ENCODE results near the gene BCAT1.

The BCAT1 gene, protein sequence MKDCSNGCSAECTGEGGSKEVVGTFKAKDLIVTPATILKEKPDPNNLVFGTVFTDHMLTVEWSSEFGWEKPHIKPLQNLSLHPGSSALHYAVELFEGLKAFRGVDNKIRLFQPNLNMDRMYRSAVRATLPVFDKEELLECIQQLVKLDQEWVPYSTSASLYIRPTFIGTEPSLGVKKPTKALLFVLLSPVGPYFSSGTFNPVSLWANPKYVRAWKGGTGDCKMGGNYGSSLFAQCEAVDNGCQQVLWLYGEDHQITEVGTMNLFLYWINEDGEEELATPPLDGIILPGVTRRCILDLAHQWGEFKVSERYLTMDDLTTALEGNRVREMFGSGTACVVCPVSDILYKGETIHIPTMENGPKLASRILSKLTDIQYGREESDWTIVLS

GRCh38 chr12:24948757-24949722, at the start of gene BCAT1:
BCAT1 (minus strand) TSS chr12:24949101; CDS start chr12:24948932, 169 bp downstream.
- Mint-ChIP-seq H3K4me1 (peaks cover 43% of the 10 kb centered on the region), H3K36me3 (ENCODE audit: low read depth) (peaks cover 9% of the 10 kb centered on the region), H3K27me3 (ENCODE audit: low read depth) (peaks cover under 1% of the 10 kb centered on the region), H3K4me3 (peak within 1 kb of the TSS; percentile 85 to 97 (median 94)), H3K27ac (peak within 1 kb of the TSS; percentile 90 to 94 (median 91)), H3K9me3 (no peaks in the 10 kb centered on the region)
- TF ChIP-seq CTCF (IDR thresholded peaks at IDR 0.05; ENCODE audit: unreplicated experiment in 3 of 3), result peak in 2 of 3 experiments; percentile 12 to 15

- no peaks in the 10 kb centered on the region for H3K36me3 Mint-ChIP-seq (ENCODE audit: low read depth)
- H3K4me3 Mint-ChIP-seq, result peak overlapping the region in 1 of 3 experiments; percentile 13
- peaks cover 25% of the 10 kb centered on the region for H3K4me1 Mint-ChIP-seq
- peaks cover 4% of the 10 kb centered on the region for H3K27me3 Mint-ChIP-seq (ENCODE audit: low read depth)
- H3K27ac Mint-ChIP-seq, result peak overlapping the region; percentile 42 to 93 (median 82)
- TF ChIP-seq CTCF (IDR thresholded peaks at IDR 0.05; ENCODE audit: unreplicated experiment in 3 of 3), result no peak
- no peaks in the 10 kb centered on the region for H3K9me3 Mint-ChIP-seq
Measured at GRCh38 chr12:24997970-24998582, 49.2 kb upstream of the BCAT1 start.

DNA sequence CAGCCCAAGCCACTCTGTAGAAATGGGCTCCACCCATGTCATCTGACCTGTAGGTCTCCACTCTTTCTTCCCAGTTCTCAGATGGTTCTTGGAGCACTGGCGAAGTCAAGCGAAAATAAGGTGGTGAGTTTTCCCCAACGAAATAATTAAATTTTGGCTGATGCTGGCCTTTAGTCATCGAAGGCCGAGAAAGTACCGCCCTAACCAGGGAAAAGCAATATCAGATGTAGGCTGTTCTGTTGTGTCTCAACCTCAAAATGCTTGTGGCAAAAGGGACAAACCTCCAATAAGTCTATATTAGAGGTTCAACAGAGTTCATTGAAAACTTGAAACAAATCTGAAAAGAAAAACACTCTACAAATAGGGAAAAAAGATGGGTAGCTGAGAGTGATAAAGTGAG, 48.6 kb upstream of the BCAT1 start:
- no peaks in the 10 kb centered on the region for H3K36me3 Mint-ChIP-seq (ENCODE audit: low read depth)
- peak overlapping the region; percentile 42 to 93 (median 82) for H3K27ac Mint-ChIP-seq
- no peaks in the 10 kb centered on the region for H3K9me3 Mint-ChIP-seq
- TF ChIP-seq CTCF (IDR thresholded peaks at IDR 0.05; ENCODE audit: unreplicated experiment in 3 of 3), result no peak
- H3K4me1 Mint-ChIP-seq, result peaks cover 25% of the 10 kb centered on the region
- H3K4me3 Mint-ChIP-seq, result no peak overlapping the region
- H3K27me3 Mint-ChIP-seq (ENCODE audit: low read depth), result peaks cover 4% of the 10 kb centered on the region

DNA sequence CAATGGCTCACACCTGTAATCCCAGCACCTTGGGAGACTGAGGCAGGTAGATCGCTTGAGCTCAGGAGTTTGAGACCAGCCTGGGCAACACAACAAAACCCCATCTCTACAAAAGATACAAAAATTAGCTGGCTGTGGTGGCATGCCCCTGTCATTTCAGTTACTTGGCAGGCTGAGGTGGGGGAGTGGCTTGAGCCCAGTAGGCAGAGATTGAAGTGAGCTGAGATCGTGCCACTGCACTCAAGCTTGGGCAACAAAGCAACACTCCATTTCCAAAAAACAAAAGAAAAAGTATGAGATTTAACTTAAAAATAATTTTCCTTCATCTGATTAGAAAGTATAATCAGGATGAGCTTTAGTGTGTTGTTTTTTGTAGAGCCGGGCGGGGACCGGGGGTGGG, 47.9 kb upstream of the BCAT1 start:
- Mint-ChIP-seq H3K27me3 (ENCODE audit: low read depth) (peaks cover 4% of the 10 kb centered on the region), H3K9me3 (no peaks in the 10 kb centered on the region), H3K4me3 (no peak overlapping the region), H3K36me3 (ENCODE audit: low read depth) (no peaks in the 10 kb centered on the region), H3K27ac (peak overlapping the region in 1 of 3 experiments; percentile 25), H3K4me1 (peaks cover 25% of the 10 kb centered on the region)
- TF ChIP-seq CTCF (IDR thresholded peaks at IDR 0.05; ENCODE audit: unreplicated experiment in 3 of 3), result no peak

DNA sequence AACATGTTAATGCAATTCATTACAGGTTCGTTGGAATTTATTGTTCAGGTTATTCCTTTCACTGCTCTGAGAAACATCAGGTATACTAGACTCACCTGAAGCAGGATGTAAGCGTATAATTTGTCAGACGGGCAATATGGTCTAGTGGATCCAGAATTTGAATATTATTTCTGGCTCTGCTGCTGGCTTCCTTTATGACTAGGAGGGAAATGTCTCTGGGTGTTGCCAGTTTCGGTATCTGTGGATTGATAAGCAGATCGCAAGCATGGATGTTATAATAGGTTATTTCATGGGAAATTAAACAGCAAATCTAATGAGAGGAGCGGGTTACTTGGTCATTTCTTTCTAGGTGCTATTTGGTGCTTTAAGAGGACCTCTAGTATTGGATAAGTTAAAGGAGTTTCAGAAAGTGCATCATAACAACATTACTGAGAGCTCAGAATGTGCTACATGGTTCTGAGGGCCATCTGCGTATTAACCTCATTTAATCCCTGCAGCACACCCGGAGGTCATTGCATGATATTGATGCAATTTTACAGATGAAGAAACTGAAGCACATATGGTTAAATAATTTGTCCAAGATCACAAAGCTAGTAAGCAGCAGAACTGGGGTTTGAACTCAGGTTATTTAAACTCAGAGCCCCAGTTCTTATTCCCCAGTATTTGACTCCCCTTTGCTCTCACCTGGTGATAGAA, 47.3 kb upstream of the BCAT1 start:
- Mint-ChIP-seq H3K9me3 (no peaks in the 10 kb centered on the region), H3K4me3 (no peak overlapping the region), H3K27ac (peak overlapping the region in 2 of 3 experiments; percentile 25 to 33), H3K36me3 (ENCODE audit: low read depth) (no peaks in the 10 kb centered on the region), H3K27me3 (ENCODE audit: low read depth) (peaks cover 4% of the 10 kb centered on the region), H3K4me1 (peaks cover 25% of the 10 kb centered on the region)
- no peak for TF ChIP-seq CTCF (IDR thresholded peaks at IDR 0.05; ENCODE audit: unreplicated experiment in 3 of 3)
